Vagina (tissue), 2 donors: Measurements from ENCODE around the gene LRMDA. TPM values are rescaled to one million over a fixed set of nuclear protein-coding genes. Genes with fewer than 3 reads are reported as not detected.

ENCODE experiments used
- DNase-seq, 2 donors: peaks; one replicate each; pipeline ENCODE4 v3.0.0-alpha.2; 2017; ENCODE audit errors: extremely low spot score in 2 of 2
- H3K27ac ChIP-seq: fragments of 200-600 bp; sonication (generic); one replicate; pipeline ENCODE4 v1.5.1; 2019
- H3K27me3 ChIP-seq: fragments of 200-600 bp; sonication (generic); one replicate; pipeline ENCODE4 v1.5.1; 2019
- H3K36me3 ChIP-seq, 2 donors: fragments of 200-600 bp; sonication (generic); one replicate each; pipeline ENCODE4 v1.5.1; 2017 to 2019
- H3K4me1 ChIP-seq: fragments of 200-600 bp; sonication (generic); one replicate; pipeline ENCODE4 v1.5.1; 2019
- H3K4me3 ChIP-seq, 2 donors: fragments of 200-600 bp; sonication (generic); 1 replicate in 1 of 2; 2 replicates in 1 of 2; pipeline ENCODE4 v1.5.1; 2016 to 2019
- H3K9me3 ChIP-seq: fragments of 200-600 bp; sonication (generic); one replicate; pipeline ENCODE4 v1.5.1; 2019
- POLR2A ChIP-seq, 2 donors: fragments of 450-650 bp; IDR thresholded peaks; one replicate each; pipeline ENCODE4 v1.6.1; 2017; ENCODE audit warnings: antibody characterized with exemption in 2 of 2, mild to moderate bottlenecking in 2 of 2, moderate library complexity in 2 of 2
- POLR2AphosphoS5 ChIP-seq, 2 donors: sonication (generic); formaldehyde crosslinking; IDR thresholded peaks; one replicate each; pipeline ENCODE4 v1.9.0; 2017; ENCODE audit warnings: antibody characterized with exemption in 2 of 2, mild to moderate bottlenecking in 2 of 2, low read depth in 1 of 2; ENCODE audit not compliant: insufficient read depth in 1 of 2
- intact Hi-C: fragments of 100-400 bp; cut with DNase I; formaldehyde crosslinking; loops from one replicate; pipeline ENCODE4 v1.15.1; 2023
- total RNA-seq: library from RNA; depleted of rRNA; stranded (reverse); fragments of >200 nt; gene quantifications from one replicate; pipeline ENCODE4 v1.2.3, GENCODE V29; 2016
- TF ChIP-seq, protein P1 (sequence below), 3 experiments: fragments of 450-650 bp in 2 of 3; fragments of 200-600 bp in 1 of 3; sonication (generic) in 1 of 3; IDR thresholded peaks; one replicate each; pipeline ENCODE4 v1.5.1; 2017 to 2019; ENCODE audit warnings: antibody characterized with exemption in 3 of 3, mild to moderate bottlenecking in 2 of 3, moderate library complexity in 2 of 3

LRMDA gene
- total RNA-seq, 1 donor from 2014 or later = 22.6 TPM

DNA sequence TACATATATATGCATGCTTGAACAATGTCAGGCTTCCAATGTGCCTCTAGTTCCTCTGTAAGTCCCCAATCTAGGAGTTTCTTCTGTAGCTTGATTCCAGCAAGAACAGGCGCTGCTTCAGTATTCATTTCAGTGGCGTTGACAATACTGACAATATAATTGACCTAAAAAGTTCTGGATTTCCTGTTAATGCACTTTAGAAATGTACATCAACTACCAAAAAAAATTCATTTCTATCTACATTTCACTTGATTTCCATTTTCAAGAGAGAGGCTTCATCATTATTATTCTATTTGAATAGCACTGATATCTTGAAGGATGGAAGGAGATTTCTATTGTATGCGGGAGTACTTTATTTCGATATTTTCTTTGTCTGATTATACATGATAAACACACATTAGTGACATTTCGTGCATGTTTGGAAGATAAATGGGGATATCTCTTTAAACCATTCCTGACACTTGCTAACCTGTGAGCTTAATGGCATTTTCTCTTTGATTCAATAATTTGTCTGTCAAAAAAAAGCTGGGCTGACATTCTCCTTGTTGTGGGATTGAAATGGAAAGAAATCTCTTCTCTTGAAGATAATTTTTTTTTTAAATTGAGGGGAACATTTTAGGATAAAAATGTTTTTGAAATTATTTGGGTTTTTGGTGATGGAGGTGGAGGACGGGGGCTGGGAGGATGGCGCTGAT is 568.2 kb downstream of the LRMDA start:
- Histone ChIP-seq H3K9me3 (no peaks in the 10 kb centered on the region), H3K4me3 (no peak overlapping the region), H3K4me1 (no peaks in the 10 kb centered on the region), H3K27ac (no peak overlapping the region), H3K36me3 (no peaks in the 10 kb centered on the region), H3K27me3 (no peaks in the 10 kb centered on the region)
- DNase-seq = no peak
- TF ChIP-seq POLR2AphosphoS5 (IDR thresholded peaks at IDR 0.05; ENCODE audit: insufficient read depth in 1 of 2, low read depth in 1 of 2) = no peak
- no peak for TF ChIP-seq POLR2A (IDR thresholded peaks at IDR 0.05)
- TF ChIP-seq, protein P1, sequence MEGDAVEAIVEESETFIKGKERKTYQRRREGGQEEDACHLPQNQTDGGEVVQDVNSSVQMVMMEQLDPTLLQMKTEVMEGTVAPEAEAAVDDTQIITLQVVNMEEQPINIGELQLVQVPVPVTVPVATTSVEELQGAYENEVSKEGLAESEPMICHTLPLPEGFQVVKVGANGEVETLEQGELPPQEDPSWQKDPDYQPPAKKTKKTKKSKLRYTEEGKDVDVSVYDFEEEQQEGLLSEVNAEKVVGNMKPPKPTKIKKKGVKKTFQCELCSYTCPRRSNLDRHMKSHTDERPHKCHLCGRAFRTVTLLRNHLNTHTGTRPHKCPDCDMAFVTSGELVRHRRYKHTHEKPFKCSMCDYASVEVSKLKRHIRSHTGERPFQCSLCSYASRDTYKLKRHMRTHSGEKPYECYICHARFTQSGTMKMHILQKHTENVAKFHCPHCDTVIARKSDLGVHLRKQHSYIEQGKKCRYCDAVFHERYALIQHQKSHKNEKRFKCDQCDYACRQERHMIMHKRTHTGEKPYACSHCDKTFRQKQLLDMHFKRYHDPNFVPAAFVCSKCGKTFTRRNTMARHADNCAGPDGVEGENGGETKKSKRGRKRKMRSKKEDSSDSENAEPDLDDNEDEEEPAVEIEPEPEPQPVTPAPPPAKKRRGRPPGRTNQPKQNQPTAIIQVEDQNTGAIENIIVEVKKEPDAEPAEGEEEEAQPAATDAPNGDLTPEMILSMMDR (IDR thresholded peaks at IDR 0.05) = no peak
- intact Hi-C loops = no loop called here

DNA sequence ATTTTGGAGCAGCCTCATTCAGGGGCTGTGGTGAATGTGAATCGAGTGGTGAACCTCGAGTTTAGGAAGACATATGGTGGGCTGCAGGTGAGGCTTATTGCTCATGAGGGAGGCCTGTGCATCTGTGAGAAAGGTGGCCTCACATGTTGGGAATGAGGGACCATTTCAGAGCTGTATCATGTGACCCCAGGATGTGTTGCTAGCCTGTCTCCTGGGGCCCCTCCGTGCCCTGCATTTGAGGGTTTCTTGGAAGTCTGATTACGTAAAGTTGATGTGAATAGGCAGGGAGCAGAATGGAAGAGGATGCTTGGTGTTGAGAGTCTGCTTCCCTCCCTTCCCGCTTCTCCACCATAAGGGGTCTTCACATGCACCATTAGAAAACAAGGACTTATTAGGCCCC is 569.1 kb downstream of the LRMDA start:
- intact Hi-C loops = no loop called here
- Histone ChIP-seq H3K4me3 (no peak overlapping the region), H3K36me3 (no peaks in the 10 kb centered on the region), H3K27ac (no peak overlapping the region), H3K27me3 (no peaks in the 10 kb centered on the region), H3K9me3 (no peaks in the 10 kb centered on the region), H3K4me1 (no peaks in the 10 kb centered on the region)
- no peak for DNase-seq
- TF ChIP-seq POLR2AphosphoS5 (IDR thresholded peaks at IDR 0.05; ENCODE audit: insufficient read depth in 1 of 2, low read depth in 1 of 2) (no peak), POLR2A (IDR thresholded peaks at IDR 0.05) (no peak)
- TF ChIP-seq, protein P1 (IDR thresholded peaks at IDR 0.05) = no peak

DNA sequence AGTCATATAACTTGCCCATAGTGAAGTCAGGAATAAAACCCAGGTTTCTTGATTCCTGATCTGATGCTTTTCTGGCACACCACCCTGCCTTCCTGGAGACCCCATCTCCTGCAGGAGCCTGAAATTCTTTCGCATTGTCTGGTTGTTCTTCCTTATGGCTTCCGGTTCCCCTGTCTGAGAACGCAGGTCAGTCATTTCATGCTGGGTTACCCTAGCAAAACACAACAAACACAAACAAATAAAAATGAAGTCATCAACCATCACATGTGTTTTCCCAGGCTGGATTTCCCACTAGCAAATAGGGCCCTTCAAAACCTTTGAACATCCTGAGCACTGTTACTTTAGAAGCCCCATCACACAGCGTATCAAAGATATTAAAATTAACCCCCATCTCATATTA is 569.6 kb downstream of the LRMDA start:
- Histone ChIP-seq H3K36me3 (no peaks in the 10 kb centered on the region), H3K27me3 (no peaks in the 10 kb centered on the region), H3K4me3 (no peak overlapping the region), H3K27ac (no peak overlapping the region), H3K4me1 (no peaks in the 10 kb centered on the region), H3K9me3 (no peaks in the 10 kb centered on the region)
- intact Hi-C loops = no loop called here
- no peak for TF ChIP-seq POLR2A (IDR thresholded peaks at IDR 0.05)
- TF ChIP-seq, protein P1 (IDR thresholded peaks at IDR 0.05) = no peak
- TF ChIP-seq POLR2AphosphoS5 (IDR thresholded peaks at IDR 0.05; ENCODE audit: insufficient read depth in 1 of 2, low read depth in 1 of 2) = no peak
- no peak for DNase-seq

DNA sequence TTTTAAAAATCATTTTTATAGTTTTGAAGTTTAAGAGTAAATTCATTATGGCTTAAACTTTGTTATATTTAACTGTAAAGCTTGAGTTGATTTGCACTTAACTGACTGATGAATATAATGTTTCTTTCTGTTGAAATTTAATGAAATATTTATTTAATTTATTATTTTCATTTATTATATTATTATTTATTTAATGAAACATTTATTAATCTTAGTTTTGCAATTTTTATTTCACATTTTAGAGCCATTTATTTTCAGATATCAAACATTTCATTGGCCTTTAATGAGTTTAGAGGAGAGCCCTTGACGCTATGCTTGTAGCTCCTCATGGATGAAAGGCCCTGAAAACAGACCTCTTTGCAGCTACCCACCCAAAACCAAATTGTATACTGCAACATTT is 570.0 kb downstream of the LRMDA start:
- Histone ChIP-seq H3K36me3 (no peaks in the 10 kb centered on the region), H3K4me3 (no peak overlapping the region), H3K4me1 (no peaks in the 10 kb centered on the region), H3K27me3 (no peaks in the 10 kb centered on the region), H3K27ac (no peak overlapping the region), H3K9me3 (no peaks in the 10 kb centered on the region)
- DNase-seq = no peak
- TF ChIP-seq POLR2AphosphoS5 (IDR thresholded peaks at IDR 0.05; ENCODE audit: insufficient read depth in 1 of 2, low read depth in 1 of 2) (no peak), POLR2A (IDR thresholded peaks at IDR 0.05) (no peak)
- TF ChIP-seq, protein P1 (IDR thresholded peaks at IDR 0.05) = no peak
- intact Hi-C loops = no loop called here

DNA sequence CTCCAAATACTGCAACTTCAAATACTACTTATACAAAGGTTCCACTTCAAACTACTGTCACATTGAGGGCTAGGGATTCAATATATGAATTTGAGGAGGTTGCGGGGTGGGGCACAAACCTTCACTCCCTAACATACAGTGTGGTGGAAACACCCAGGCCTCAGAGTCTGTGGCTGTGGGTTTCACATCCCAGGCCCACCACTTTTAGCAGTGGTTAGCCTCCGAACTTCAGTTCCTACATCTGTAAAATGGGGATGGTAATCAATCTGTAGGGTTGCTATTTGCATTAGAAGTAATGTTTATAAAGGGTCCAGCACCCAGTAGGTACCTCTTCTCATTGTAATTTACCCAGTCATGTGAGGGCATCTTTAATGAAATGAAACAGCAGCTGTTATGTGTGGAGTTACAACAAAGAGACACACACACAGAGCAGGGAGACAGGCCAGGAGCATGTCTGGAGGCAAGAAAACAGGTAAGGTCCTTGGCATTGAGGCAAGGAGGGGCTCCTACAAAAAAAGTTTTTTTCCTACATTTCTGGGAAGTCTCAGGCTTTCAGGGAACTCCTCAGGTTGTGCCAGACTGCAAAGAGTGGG is 570.9 kb downstream of the LRMDA start:
- intact Hi-C loops = no loop called here

More for the DNA sequence above, 570.9 kb downstream of the LRMDA start:
- H3K27ac ChIP-seq = no peak overlapping the region
- TF ChIP-seq, protein P1 (IDR thresholded peaks at IDR 0.05) = no peak
- TF ChIP-seq POLR2A (IDR thresholded peaks at IDR 0.05) = no peak
- no peak for TF ChIP-seq POLR2AphosphoS5 (IDR thresholded peaks at IDR 0.05; ENCODE audit: insufficient read depth in 1 of 2, low read depth in 1 of 2)
- H3K27me3 ChIP-seq = no peaks in the 10 kb centered on the region
- no peaks in the 10 kb centered on the region for H3K36me3 ChIP-seq
- no peak for DNase-seq
- H3K9me3 ChIP-seq = no peaks in the 10 kb centered on the region
- no peak overlapping the region for H3K4me3 ChIP-seq
- H3K4me1 ChIP-seq = no peaks in the 10 kb centered on the region
